Measurements from ENCODE around the gene SLC9A6.

SLC9A6 gene

GRCh38 chrX:135985157-135985972 lies at the start of gene SLC9A6 (continued):
- TF ChIP-seq ZSCAN4 (tag by site-specific recombination; IDR thresholded peaks at IDR 0.05) = no peak
- TF ChIP-seq ZNF2 (tag by site-specific recombination; IDR thresholded peaks at IDR 0.05) = 0 out of 2 replicates have a peak, but pooled peaks have one; percentile 20

GRCh38 chrX:135944486-135944885 lies 40.7 kb upstream of the SLC9A6 start:
- Histone ChIP-seq H3K36me3 (ENCODE audit: control insufficient read depth in 2 of 2, insufficient read depth in 1 of 2, low read length in 2 of 2) (no peaks in the 10 kb centered on the region), H3K4me3 (ENCODE audit: low read depth, low read length) (no peak overlapping the region), H3K27ac (ENCODE audit: extremely low read depth, low read depth, low read length) (no peak overlapping the region), H3K9me3 (ENCODE audit: control insufficient read depth, insufficient read depth, low read depth, low read length) (0 out of 2 replicates have a peak, but pooled peaks cover 3% of the 10 kb centered on the region), H3K4me1 (ENCODE audit: control insufficient read depth, insufficient read depth, low read length) (no peaks in the 10 kb centered on the region)
- POLR2A ChIA-PET = no interaction called here
- TF ChIP-seq ZNF169 (tag by site-specific recombination; IDR thresholded peaks at IDR 0.05) (no peak), ZNF548 (tag by site-specific recombination; IDR thresholded peaks at IDR 0.05) (no peak), ZNF571 (tag by site-specific recombination; IDR thresholded peaks at IDR 0.05) (no peak), ZNF473 (tag by site-specific recombination; IDR thresholded peaks at IDR 0.05) (no peak), HOXC10 (CRISPR knock-in tag; IDR thresholded peaks at IDR 0.05) (no peak)
- CTCF ChIA-PET = no interaction called here

GRCh38 chrX:135951291-135951690 lies 33.9 kb upstream of the SLC9A6 start:
- POLR2A ChIA-PET = no interaction called here

GRCh38 chrX:135973025-135973547 lies 12.1 kb upstream of the SLC9A6 start:
- no peaks in the 10 kb centered on the region for H3K4me1 ChIP-seq (ENCODE audit: control insufficient read depth, insufficient read depth, low read length)
- peak overlapping the region; percentile 90 for H3K27ac ChIP-seq (ENCODE audit: extremely low read depth, low read depth, low read length)
- H3K4me3 ChIP-seq (ENCODE audit: low read depth, low read length) = peak overlapping the region; percentile 90
- TF ChIP-seq MYNN (tag by site-specific recombination; IDR thresholded peaks at IDR 0.05; ENCODE audit: borderline replicate concordance) = peak; percentile 92
- no peak for TF ChIP-seq ZNF561 (tag by site-specific recombination; IDR thresholded peaks at IDR 0.05; ENCODE audit: borderline replicate concordance)
- TF ChIP-seq KLF16 (tag by site-specific recombination; IDR thresholded peaks at IDR 0.05) = no peak
- no peak for TF ChIP-seq ZNF571 (tag by site-specific recombination; IDR thresholded peaks at IDR 0.05)
- peak; percentile 89; the same call in 1 of the 2 replicates for TF ChIP-seq ZNF335 (tag by site-specific recombination; conservative IDR thresholded peaks at IDR 0.05)
- POLR2A ChIA-PET = interaction anchor here (0.6 kb wide), 2 partner anchors 81 to 181 kb away, joined by 3 to 12 read pairs; no protein-coding TSS in a partner anchor
- CTCF ChIA-PET = interaction anchor here (0.6 to 1.0 kb wide), 3 partner anchors 70 to 295 kb away, joined by 3 to 6 read pairs (median 3); no protein-coding TSS in a partner anchor
- H3K9me3 ChIP-seq (ENCODE audit: control insufficient read depth, insufficient read depth, low read depth, low read length) = no peaks in the 10 kb centered on the region
- peaks cover 3 to 6% of the 10 kb centered on the region in 2 experiments; a peak in 2 of 3 replicates for H3K36me3 ChIP-seq (ENCODE audit: control insufficient read depth in 2 of 2, insufficient read depth in 1 of 2, low read length in 2 of 2)

More at GRCh38 chrX:135951291-135951690, 33.9 kb upstream of the SLC9A6 start:
- no peak for TF ChIP-seq ZNF76 (tag by site-specific recombination; IDR thresholded peaks at IDR 0.05; ENCODE audit: borderline replicate concordance, low read depth)
- TF ChIP-seq ZNF292 (tag by site-specific recombination; IDR thresholded peaks at IDR 0.05; ENCODE audit: borderline replicate concordance, low read depth) = no peak
- TF ChIP-seq ZNF777 (tag by site-specific recombination; IDR thresholded peaks at IDR 0.05; ENCODE audit: borderline replicate concordance) = no peak
- no peak for TF ChIP-seq ZNF623 (tag by site-specific recombination; IDR thresholded peaks at IDR 0.05)
- TF ChIP-seq BCL11B (tag by site-specific recombination; IDR thresholded peaks at IDR 0.05; ENCODE audit: low read depth) = no peak
- TF ChIP-seq ZNF211 (tag by site-specific recombination; IDR thresholded peaks at IDR 0.05; ENCODE audit: low read depth) = no peak
- no peak for TF ChIP-seq PRDM1 (tag by site-specific recombination; IDR thresholded peaks at IDR 0.05)
- no peak for TF ChIP-seq ZNF707 (tag by site-specific recombination; IDR thresholded peaks at IDR 0.05)
- TF ChIP-seq ZSCAN23 (tag by site-specific recombination; IDR thresholded peaks at IDR 0.05) = no peak
- H3K4me1 ChIP-seq (ENCODE audit: control insufficient read depth, insufficient read depth, low read length) = no peaks in the 10 kb centered on the region
- no peaks in the 10 kb centered on the region for H3K9me3 ChIP-seq (ENCODE audit: control insufficient read depth, insufficient read depth, low read depth, low read length)
- no peak overlapping the region for H3K27ac ChIP-seq (ENCODE audit: extremely low read depth, low read depth, low read length)
- no peak overlapping the region for H3K4me3 ChIP-seq (ENCODE audit: low read depth, low read length)
- CTCF ChIA-PET = no interaction called here
- no peaks in the 10 kb centered on the region for H3K36me3 ChIP-seq (ENCODE audit: control insufficient read depth in 2 of 2, insufficient read depth in 1 of 2, low read length in 2 of 2)
